Mesenchymal stem cell (in vitro differentiated cells and primary cell): ENCODE results near the gene ZNF292.

Experiments
- DNase-seq: peaks from one replicate; pipeline ENCODE4 v3.0.0-alpha.2; 2013
- H2AFZ ChIP-seq: one replicate; pipeline ENCODE4 v1.6.1; 2013; ENCODE audit warnings: low read depth, mild to moderate bottlenecking, control low read depth, inconsistent platforms, low read length, moderate library complexity
- H2AK5ac ChIP-seq: 2 replicates; pipeline ENCODE4 v1.6.1; 2013; ENCODE audit warnings: low read length, moderate library complexity, mild to moderate bottlenecking, inconsistent platforms; ENCODE audit not compliant: severe bottlenecking
- H2BK120ac ChIP-seq: one replicate; pipeline ENCODE4 v1.6.1; 2013; ENCODE audit warnings: low read depth, mild to moderate bottlenecking, inconsistent platforms, low read length, moderate library complexity
- H2BK12ac ChIP-seq, 2 experiments: one replicate each; pipeline ENCODE4 v1.6.1; 2013; ENCODE audit warnings: inconsistent platforms in 2 of 2, low read length in 2 of 2, mild to moderate bottlenecking in 2 of 2, moderate library complexity in 2 of 2, control low read depth in 1 of 2
- H2BK15ac ChIP-seq: one replicate; pipeline ENCODE4 v1.6.1; 2013; ENCODE audit warnings: mild to moderate bottlenecking, low read depth, inconsistent platforms; ENCODE audit not compliant: poor library complexity, severe bottlenecking
- H2BK5ac ChIP-seq: 2 replicates; pipeline ENCODE4 v1.6.1; 2013; ENCODE audit warnings: low read depth, mild to moderate bottlenecking, low read length, control low read depth, inconsistent platforms; ENCODE audit not compliant: poor library complexity, severe bottlenecking
- H3K14ac ChIP-seq, 2 experiments: one replicate each; pipeline ENCODE4 v1.6.1; 2013; ENCODE audit warnings: inconsistent platforms in 2 of 2, low read length in 2 of 2, control low read depth in 1 of 2, mild to moderate bottlenecking in 1 of 2, moderate library complexity in 1 of 2
- H3K18ac ChIP-seq, 2 experiments: one replicate each; pipeline ENCODE4 v1.6.1; 2013; ENCODE audit warnings: inconsistent platforms in 2 of 2, low read length in 2 of 2, control low read depth in 1 of 2, low read depth in 1 of 2, mild to moderate bottlenecking in 1 of 2
- H3K23ac ChIP-seq, 2 experiments: one replicate each; pipeline ENCODE4 v1.6.1; 2013; ENCODE audit warnings: inconsistent platforms in 2 of 2, low read length in 2 of 2, mild to moderate bottlenecking in 2 of 2, moderate library complexity in 2 of 2, control low read depth in 1 of 2
- H3K27ac ChIP-seq: 2 replicates; pipeline ENCODE4 v1.5.1; 2013; ENCODE audit warnings: mild to moderate bottlenecking, moderate library complexity, low read length, control low read depth, inconsistent platforms; ENCODE audit not compliant: poor library complexity, severe bottlenecking
- H3K27me3 ChIP-seq, 2 experiments: 2 replicates each; pipeline versions ENCODE4 v1.6.1 to v1.7.0; 2013; ENCODE audit warnings: low read length in 2 of 2, mild to moderate bottlenecking in 2 of 2, moderate library complexity in 2 of 2, control low read depth in 1 of 2, inconsistent platforms in 1 of 2; ENCODE audit not compliant: control insufficient read depth in 1 of 2, insufficient read depth in 1 of 2
- H3K36me3 ChIP-seq, 2 experiments: 2 replicates each; pipeline versions ENCODE4 v1.6.1 to v1.7.0; 2013; ENCODE audit warnings: low read length in 2 of 2, control low read depth in 1 of 2, inconsistent platforms in 1 of 2, low read depth in 1 of 2, mild to moderate bottlenecking in 1 of 2; ENCODE audit not compliant: insufficient read depth in 2 of 2, control insufficient read depth in 1 of 2
- H3K4ac ChIP-seq, 2 experiments: one replicate each; pipeline ENCODE4 v1.6.1; 2013; ENCODE audit warnings: inconsistent platforms in 2 of 2, low read length in 2 of 2, mild to moderate bottlenecking in 2 of 2, moderate library complexity in 2 of 2, control low read depth in 1 of 2, low read depth in 1 of 2
- H3K4me1 ChIP-seq: 2 replicates; pipeline ENCODE4 v1.6.1; 2013; ENCODE audit warnings: low read depth, low read length, control low read depth; ENCODE audit not compliant: control insufficient read depth, insufficient read depth
- H3K4me2 ChIP-seq: 2 replicates; pipeline ENCODE4 v1.6.1; 2013; ENCODE audit warnings: low read length, mild to moderate bottlenecking, inconsistent platforms; ENCODE audit not compliant: poor library complexity, severe bottlenecking
- H3K4me3 ChIP-seq, 2 experiments: 2 replicates each; pipeline versions ENCODE4 v1.5.1 to v1.7.0; 2013; ENCODE audit warnings: low read length in 2 of 2, mild to moderate bottlenecking in 2 of 2, control low read depth in 1 of 2, low read depth in 1 of 2; ENCODE audit not compliant: insufficient read depth in 1 of 2
- H3K79me1 ChIP-seq: replicated peaks from 2 replicates; pipeline ENCODE4 v1.6.1; 2013; ENCODE audit warnings: mild to moderate bottlenecking, control low read depth, low read length, inconsistent platforms; ENCODE audit not compliant: poor library complexity, severe bottlenecking
- H3K9ac ChIP-seq: 2 replicates; pipeline ENCODE4 v1.7.0; 2013; ENCODE audit warnings: mild to moderate bottlenecking, low read length, moderate library complexity
- H3K9me3 ChIP-seq: 2 replicates; pipeline ENCODE4 v1.7.0; 2013; ENCODE audit warnings: mild to moderate bottlenecking, low read length; ENCODE audit not compliant: control insufficient read depth
- H4K8ac ChIP-seq: one replicate; pipeline ENCODE4 v1.6.1; 2013; ENCODE audit warnings: inconsistent platforms, mild to moderate bottlenecking, low read length, moderate library complexity
- H4K91ac ChIP-seq: one replicate; pipeline ENCODE4 v1.6.1; 2013; ENCODE audit warnings: mild to moderate bottlenecking, low read length, inconsistent platforms
- WGBS: methylation state at CpG from one replicate; pipeline ENCODE4 v1.1.7; 2013; ENCODE audit warnings: mixed read lengths; 5-methylcytosine and 5-hydroxymethylcytosine counted together

Gene ZNF292

DNA sequence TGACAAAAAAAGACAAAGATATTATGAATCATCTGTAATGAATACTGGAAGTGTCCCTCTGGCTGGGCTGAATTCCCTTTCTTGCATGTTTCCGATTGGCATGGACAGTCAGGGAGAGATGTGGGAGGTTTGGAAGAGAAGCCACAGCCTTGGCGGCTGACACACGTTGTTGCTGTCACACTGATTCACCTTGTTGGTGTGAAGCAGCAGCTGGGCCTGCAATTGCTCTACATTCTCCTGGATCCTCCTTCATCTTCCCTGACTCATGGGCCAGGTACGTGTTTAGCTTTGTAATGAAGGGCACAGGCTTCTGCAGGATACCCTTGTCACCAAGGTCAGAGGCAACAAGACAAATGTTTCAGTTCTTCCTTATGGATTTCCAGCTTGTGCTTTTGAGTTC lies 153.6 kb downstream of the ZNF292 start:
- no peak for DNase-seq
- H3K14ac ChIP-seq = no peak overlapping the region
- no peak overlapping the region for H2BK12ac ChIP-seq
- H3K27me3 ChIP-seq = peaks cover 15 to 22% of the 10 kb centered on the region in 2 experiments
- no peak overlapping the region for H3K9ac ChIP-seq
- no peak overlapping the region for H2BK15ac ChIP-seq
- no peak overlapping the region for H3K4ac ChIP-seq
- H3K27ac ChIP-seq = no peak overlapping the region
- no peak overlapping the region for H3K4me3 ChIP-seq
- no peaks in the 10 kb centered on the region for H3K79me1 ChIP-seq
- H3K36me3 ChIP-seq = no peaks in the 10 kb centered on the region
- H2AFZ ChIP-seq = no peak overlapping the region
- no peak overlapping the region for H3K18ac ChIP-seq
- no peaks in the 10 kb centered on the region for H3K4me1 ChIP-seq
- H4K8ac ChIP-seq = no peak overlapping the region
- no peak overlapping the region for H3K23ac ChIP-seq
- 80% methylated on average over 4 of the region's 4 CpGs for WGBS
- no peaks in the 10 kb centered on the region for H3K9me3 ChIP-seq
- no peak overlapping the region for H2BK5ac ChIP-seq
- H4K91ac ChIP-seq = no peak overlapping the region
- H3K4me2 ChIP-seq = no peak overlapping the region
- H2AK5ac ChIP-seq = no peak overlapping the region
- no peak overlapping the region for H2BK120ac ChIP-seq

GRCh38 chr6:87312860-87313259 lies 157.5 kb downstream of the ZNF292 start:
- H3K27ac ChIP-seq = no peak overlapping the region
- no peak overlapping the region for H2BK120ac ChIP-seq
- no peaks in the 10 kb centered on the region for H3K4me1 ChIP-seq
- H2BK15ac ChIP-seq = no peak overlapping the region
- H3K9ac ChIP-seq = no peak overlapping the region
- H3K18ac ChIP-seq = no peak overlapping the region
- H2AFZ ChIP-seq = no peak overlapping the region
- no peak overlapping the region for H3K14ac ChIP-seq
- no peak overlapping the region for H2BK5ac ChIP-seq
- no peaks in the 10 kb centered on the region for H3K79me1 ChIP-seq
- no peak overlapping the region for H4K91ac ChIP-seq
- H3K9me3 ChIP-seq = no peaks in the 10 kb centered on the region
- no peaks in the 10 kb centered on the region for H3K36me3 ChIP-seq
- H4K8ac ChIP-seq = no peak overlapping the region
- no peak overlapping the region for H3K4me3 ChIP-seq
- H2BK12ac ChIP-seq = no peak overlapping the region
- peaks cover 31 to 49% of the 10 kb centered on the region in 2 experiments for H3K27me3 ChIP-seq
- no peak overlapping the region for H2AK5ac ChIP-seq
- DNase-seq = no peak
- WGBS = no CpG with 5 or more reads among the region's 1 CpG
- H3K4me2 ChIP-seq = no peak overlapping the region
- H3K4ac ChIP-seq = no peak overlapping the region
- H3K23ac ChIP-seq = no peak overlapping the region
